GM12878 (cell line): Measurements from ENCODE around the gene THRAP3. TPM values are rescaled to one million over a fixed set of nuclear protein-coding genes. Genes with fewer than 3 reads are reported as not detected.

ENCODE experiments used
- BMI1 ChIP-seq: fragments of 450-650 bp; IDR thresholded peaks from 2 replicates; pipeline ENCODE4 v1.6.1; 2016; ENCODE audit warnings: mild to moderate bottlenecking, moderate library complexity, borderline replicate concordance
- EED ChIP-seq: sonication (generic); IDR thresholded peaks from 2 replicates; pipeline ENCODE4 v1.6.1; 2016; ENCODE audit warnings: antibody characterized with exemption, low read depth
- KAT2A ChIP-seq: conservative IDR thresholded peaks from 2 replicates; pipeline ENCODE4 v1.6.1; 2011; ENCODE audit warnings: low read depth, low read length; ENCODE audit not compliant: control insufficient read depth
- KDM1A ChIP-seq: fragments of 200-600 bp; sonication (generic); IDR thresholded peaks from 2 replicates; pipeline ENCODE4 v1.6.1; 2016; ENCODE audit warnings: borderline replicate concordance
- NBN ChIP-seq: fragments of 450-650 bp; IDR thresholded peaks from 2 replicates; pipeline ENCODE4 v1.6.1; 2016
- PAX5 ChIP-seq: IDR thresholded peaks from 2 replicates; pipeline ENCODE4 v1.6.1; 2011; ENCODE audit warnings: low read depth, low read length, borderline replicate concordance
- RAD51 ChIP-seq: fragments of 450-650 bp; IDR thresholded peaks from 2 replicates; pipeline ENCODE4 v1.6.1; 2016; ENCODE audit warnings: moderate library complexity, mild to moderate bottlenecking, inconsistent platforms
- SREBF1 ChIP-seq: IDR thresholded peaks from 2 replicates; pipeline ENCODE4 v1.6.1; 2012; ENCODE audit warnings: mild to moderate bottlenecking, low read length
- STAT1 ChIP-seq: fragments of 450-650 bp; conservative IDR thresholded peaks from 2 replicates; pipeline ENCODE4 v1.6.1; 2014; ENCODE audit warnings: antibody characterized with exemption, mild to moderate bottlenecking
- TAF1 ChIP-seq: IDR thresholded peaks from 2 replicates; pipeline ENCODE4 v1.6.1; 2011; ENCODE audit warnings: mild to moderate bottlenecking, low read depth, low read length, borderline replicate concordance
- TCF12 ChIP-seq: IDR thresholded peaks from 2 replicates; pipeline ENCODE4 v1.6.1; 2011; ENCODE audit warnings: low read depth, mild to moderate bottlenecking, low read length
- WRNIP1 ChIP-seq: IDR thresholded peaks from 2 replicates; pipeline ENCODE4 v1.6.1; 2011; ENCODE audit warnings: low read depth, low read length, improper control_type of control experiment, borderline replicate concordance
- ZNF217 ChIP-seq: fragments of 450-650 bp; IDR thresholded peaks from 2 replicates; pipeline ENCODE4 v1.6.1; 2017; ENCODE audit warnings: antibody characterized with exemption, mild to moderate bottlenecking
- ZSCAN29 ChIP-seq: fragments of 450-650 bp; IDR thresholded peaks from 2 replicates; pipeline ENCODE4 v1.6.1; 2017; ENCODE audit warnings: mild to moderate bottlenecking, moderate library complexity
- polyA plus RNA-seq, 11 experiments: library from polyadenylated mRNA; depleted of rRNA in 4 of 11; unstranded in 6 of 11; stranded (reverse) in 5 of 11; fragments of >200 nt; fragmentation: Nextera tagmentation in 4 of 11; fragmentation: Illumina TruSeq in 1 of 11; extraction: Ambion mirVana in 4 of 11; extraction: Trizol in 1 of 11; gene quantifications; 1 replicate in 1 of 11; 2 replicates in 10 of 11; pipeline versions ENCODE4 v1.2.1 to v1.2.3, GENCODE V29; 2011 to 2016; ENCODE audit warnings: inconsistent platforms in 2 of 11, missing spikeins in 2 of 11, low read depth in 1 of 11
- total RNA-seq, 4 experiments: library from RNA; depleted of rRNA in 3 of 4; stranded (reverse); fragments of >200 nt in 3 of 4; fragmentation: Illumina TruSeq in 1 of 4; extraction: Trizol in 1 of 4; gene quantifications; 2 replicates each; pipeline versions ENCODE4 v1.2.1 to v1.2.3, GENCODE V29; 2013 to 2021
- TF ChIP-seq, protein P1 (sequence below): fragments of 450-650 bp; IDR thresholded peaks from 2 replicates; pipeline ENCODE4 v1.6.1; 2016; ENCODE audit warnings: mild to moderate bottlenecking, moderate library complexity, borderline replicate concordance
- TF ChIP-seq, protein P2 (sequence below): IDR thresholded peaks from 2 replicates; pipeline ENCODE4 v1.6.1; 2012; ENCODE audit warnings: low read depth, low read length, improper control_type of control experiment
- TF ChIP-seq, protein P3 (sequence below): fragments of 450-650 bp; IDR thresholded peaks from 2 replicates; pipeline ENCODE4 v1.6.1; 2017; ENCODE audit warnings: mild to moderate bottlenecking, low read depth, inconsistent platforms; ENCODE audit not compliant: poor library complexity, severe bottlenecking
- TF ChIP-seq, protein P4 (sequence below): fragments of 450-650 bp; IDR thresholded peaks from 2 replicates; pipeline ENCODE4 v1.6.1; 2017; ENCODE audit warnings: antibody characterized with exemption, mild to moderate bottlenecking, moderate library complexity
- TF ChIP-seq, protein P5 (sequence below): IDR thresholded peaks from 2 replicates; pipeline ENCODE4 v1.6.1; 2011; ENCODE audit warnings: borderline replicate concordance, low read depth, mild to moderate bottlenecking, moderate library complexity, low read length; ENCODE audit not compliant: insufficient read depth, poor library complexity, severe bottlenecking

Gene THRAP3
- total and polyA plus RNA-seq, 10 of the 15 experiments (the other 5 are each of a cell fraction or from before 2014, with no cell fraction given): 76.3 to 173 (median 136) TPM

DNA sequence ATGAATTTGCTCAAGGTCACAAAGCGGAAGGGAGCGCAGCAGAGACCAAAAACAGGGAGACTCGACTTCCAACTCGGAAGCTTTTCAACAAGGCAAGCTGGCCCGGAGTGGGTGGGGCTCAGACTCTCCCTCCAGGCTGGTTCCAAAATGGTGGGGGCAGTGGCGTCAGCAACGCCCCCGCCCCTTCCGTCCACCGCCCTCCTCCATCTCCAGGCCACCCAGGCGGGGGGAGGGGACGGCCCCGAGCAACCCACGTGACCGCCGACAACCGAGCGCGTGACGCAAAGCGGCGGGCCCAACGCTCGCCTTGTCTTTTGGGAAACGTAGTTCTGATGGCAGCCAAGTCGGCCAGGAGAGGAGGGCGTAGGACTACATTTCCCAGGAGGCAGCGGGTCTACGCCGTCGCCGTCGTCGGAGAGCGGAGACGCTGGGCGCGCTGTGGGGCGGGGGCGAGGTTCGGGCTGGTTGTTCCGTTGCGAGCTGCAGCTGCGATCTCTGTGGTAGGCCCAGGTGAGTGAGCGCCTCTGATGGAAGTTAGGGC is at the start of gene THRAP3 (continued):
- peak; percentile 50; the same call in 1 of the 2 replicates for TF ChIP-seq TCF12
- TF ChIP-seq, protein P1, sequence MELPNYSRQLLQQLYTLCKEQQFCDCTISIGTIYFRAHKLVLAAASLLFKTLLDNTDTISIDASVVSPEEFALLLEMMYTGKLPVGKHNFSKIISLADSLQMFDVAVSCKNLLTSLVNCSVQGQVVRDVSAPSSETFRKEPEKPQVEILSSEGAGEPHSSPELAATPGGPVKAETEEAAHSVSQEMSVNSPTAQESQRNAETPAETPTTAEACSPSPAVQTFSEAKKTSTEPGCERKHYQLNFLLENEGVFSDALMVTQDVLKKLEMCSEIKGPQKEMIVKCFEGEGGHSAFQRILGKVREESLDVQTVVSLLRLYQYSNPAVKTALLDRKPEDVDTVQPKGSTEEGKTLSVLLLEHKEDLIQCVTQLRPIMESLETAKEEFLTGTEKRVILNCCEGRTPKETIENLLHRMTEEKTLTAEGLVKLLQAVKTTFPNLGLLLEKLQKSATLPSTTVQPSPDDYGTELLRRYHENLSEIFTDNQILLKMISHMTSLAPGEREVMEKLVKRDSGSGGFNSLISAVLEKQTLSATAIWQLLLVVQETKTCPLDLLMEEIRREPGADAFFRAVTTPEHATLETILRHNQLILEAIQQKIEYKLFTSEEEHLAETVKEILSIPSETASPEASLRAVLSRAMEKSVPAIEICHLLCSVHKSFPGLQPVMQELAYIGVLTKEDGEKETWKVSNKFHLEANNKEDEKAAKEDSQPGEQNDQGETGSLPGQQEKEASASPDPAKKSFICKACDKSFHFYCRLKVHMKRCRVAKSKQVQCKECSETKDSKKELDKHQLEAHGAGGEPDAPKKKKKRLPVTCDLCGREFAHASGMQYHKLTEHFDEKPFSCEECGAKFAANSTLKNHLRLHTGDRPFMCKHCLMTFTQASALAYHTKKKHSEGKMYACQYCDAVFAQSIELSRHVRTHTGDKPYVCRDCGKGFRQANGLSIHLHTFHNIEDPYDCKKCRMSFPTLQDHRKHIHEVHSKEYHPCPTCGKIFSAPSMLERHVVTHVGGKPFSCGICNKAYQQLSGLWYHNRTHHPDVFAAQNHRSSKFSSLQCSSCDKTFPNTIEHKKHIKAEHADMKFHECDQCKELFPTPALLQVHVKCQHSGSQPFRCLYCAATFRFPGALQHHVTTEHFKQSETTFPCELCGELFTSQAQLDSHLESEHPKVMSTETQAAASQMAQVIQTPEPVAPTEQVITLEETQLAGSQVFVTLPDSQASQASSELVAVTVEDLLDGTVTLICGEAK: peak; percentile 67; the same call in 1 of the 2 replicates
- TF ChIP-seq ZSCAN29: no peak
- TF ChIP-seq, protein P2, sequence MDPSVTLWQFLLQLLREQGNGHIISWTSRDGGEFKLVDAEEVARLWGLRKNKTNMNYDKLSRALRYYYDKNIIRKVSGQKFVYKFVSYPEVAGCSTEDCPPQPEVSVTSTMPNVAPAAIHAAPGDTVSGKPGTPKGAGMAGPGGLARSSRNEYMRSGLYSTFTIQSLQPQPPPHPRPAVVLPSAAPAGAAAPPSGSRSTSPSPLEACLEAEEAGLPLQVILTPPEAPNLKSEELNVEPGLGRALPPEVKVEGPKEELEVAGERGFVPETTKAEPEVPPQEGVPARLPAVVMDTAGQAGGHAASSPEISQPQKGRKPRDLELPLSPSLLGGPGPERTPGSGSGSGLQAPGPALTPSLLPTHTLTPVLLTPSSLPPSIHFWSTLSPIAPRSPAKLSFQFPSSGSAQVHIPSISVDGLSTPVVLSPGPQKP: peak; percentile 78; the same call in 1 of the 2 replicates
- TF ChIP-seq, protein P3, sequence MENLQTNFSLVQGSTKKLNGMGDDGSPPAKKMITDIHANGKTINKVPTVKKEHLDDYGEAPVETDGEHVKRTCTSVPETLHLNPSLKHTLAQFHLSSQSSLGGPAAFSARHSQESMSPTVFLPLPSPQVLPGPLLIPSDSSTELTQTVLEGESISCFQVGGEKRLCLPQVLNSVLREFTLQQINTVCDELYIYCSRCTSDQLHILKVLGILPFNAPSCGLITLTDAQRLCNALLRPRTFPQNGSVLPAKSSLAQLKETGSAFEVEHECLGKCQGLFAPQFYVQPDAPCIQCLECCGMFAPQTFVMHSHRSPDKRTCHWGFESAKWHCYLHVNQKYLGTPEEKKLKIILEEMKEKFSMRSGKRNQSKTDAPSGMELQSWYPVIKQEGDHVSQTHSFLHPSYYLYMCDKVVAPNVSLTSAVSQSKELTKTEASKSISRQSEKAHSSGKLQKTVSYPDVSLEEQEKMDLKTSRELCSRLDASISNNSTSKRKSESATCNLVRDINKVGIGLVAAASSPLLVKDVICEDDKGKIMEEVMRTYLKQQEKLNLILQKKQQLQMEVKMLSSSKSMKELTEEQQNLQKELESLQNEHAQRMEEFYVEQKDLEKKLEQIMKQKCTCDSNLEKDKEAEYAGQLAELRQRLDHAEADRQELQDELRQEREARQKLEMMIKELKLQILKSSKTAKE: no peak
- TF ChIP-seq KDM1A: no peak
- peak; percentile 6; the same call in 1 of the 2 replicates for TF ChIP-seq PAX5
- TF ChIP-seq, protein P4, sequence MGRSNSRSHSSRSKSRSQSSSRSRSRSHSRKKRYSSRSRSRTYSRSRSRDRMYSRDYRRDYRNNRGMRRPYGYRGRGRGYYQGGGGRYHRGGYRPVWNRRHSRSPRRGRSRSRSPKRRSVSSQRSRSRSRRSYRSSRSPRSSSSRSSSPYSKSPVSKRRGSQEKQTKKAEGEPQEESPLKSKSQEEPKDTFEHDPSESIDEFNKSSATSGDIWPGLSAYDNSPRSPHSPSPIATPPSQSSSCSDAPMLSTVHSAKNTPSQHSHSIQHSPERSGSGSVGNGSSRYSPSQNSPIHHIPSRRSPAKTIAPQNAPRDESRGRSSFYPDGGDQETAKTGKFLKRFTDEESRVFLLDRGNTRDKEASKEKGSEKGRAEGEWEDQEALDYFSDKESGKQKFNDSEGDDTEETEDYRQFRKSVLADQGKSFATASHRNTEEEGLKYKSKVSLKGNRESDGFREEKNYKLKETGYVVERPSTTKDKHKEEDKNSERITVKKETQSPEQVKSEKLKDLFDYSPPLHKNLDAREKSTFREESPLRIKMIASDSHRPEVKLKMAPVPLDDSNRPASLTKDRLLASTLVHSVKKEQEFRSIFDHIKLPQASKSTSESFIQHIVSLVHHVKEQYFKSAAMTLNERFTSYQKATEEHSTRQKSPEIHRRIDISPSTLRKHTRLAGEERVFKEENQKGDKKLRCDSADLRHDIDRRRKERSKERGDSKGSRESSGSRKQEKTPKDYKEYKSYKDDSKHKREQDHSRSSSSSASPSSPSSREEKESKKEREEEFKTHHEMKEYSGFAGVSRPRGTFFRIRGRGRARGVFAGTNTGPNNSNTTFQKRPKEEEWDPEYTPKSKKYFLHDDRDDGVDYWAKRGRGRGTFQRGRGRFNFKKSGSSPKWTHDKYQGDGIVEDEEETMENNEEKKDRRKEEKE: no peak
- TF ChIP-seq KAT2A: no peak
- peak; percentile 91 for TF ChIP-seq SREBF1
- TF ChIP-seq ZNF217: no peak
- no peak for TF ChIP-seq WRNIP1
- no peak for TF ChIP-seq BMI1
- TF ChIP-seq STAT1: no peak
- TF ChIP-seq TAF1: peak; percentile 64; the same call in 1 of the 2 replicates
- TF ChIP-seq EED: no peak; the same call in 1 of the 2 replicates
- TF ChIP-seq, protein P5, sequence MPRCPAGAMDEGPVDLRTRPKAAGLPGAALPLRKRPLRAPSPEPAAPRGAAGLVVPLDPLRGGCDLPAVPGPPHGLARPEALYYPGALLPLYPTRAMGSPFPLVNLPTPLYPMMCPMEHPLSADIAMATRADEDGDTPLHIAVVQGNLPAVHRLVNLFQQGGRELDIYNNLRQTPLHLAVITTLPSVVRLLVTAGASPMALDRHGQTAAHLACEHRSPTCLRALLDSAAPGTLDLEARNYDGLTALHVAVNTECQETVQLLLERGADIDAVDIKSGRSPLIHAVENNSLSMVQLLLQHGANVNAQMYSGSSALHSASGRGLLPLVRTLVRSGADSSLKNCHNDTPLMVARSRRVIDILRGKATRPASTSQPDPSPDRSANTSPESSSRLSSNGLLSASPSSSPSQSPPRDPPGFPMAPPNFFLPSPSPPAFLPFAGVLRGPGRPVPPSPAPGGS: no peak
- peak; percentile 99 for TF ChIP-seq RAD51
- peak; percentile 50; the same call in 1 of the 2 replicates for TF ChIP-seq NBN
